HG02970 (cell line): ENCODE results near the gene UTF1.

Experiments
- ATAC-seq: cut with Tn5 transposase; IDR thresholded peaks from one replicate; pipeline ENCODE4 v1.9.1; 2021; ENCODE audit warnings: mild to moderate bottlenecking, moderate library complexity, moderate number of reproducible peaks; ENCODE audit not compliant: unreplicated experiment, low FRiP score

UTF1 gene, protein sequence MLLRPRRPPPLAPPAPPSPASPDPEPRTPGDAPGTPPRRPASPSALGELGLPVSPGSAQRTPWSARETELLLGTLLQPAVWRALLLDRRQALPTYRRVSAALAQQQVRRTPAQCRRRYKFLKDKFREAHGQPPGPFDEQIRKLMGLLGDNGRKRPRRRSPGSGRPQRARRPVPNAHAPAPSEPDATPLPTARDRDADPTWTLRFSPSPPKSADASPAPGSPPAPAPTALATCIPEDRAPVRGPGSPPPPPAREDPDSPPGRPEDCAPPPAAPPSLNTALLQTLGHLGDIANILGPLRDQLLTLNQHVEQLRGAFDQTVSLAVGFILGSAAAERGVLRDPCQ

DNA sequence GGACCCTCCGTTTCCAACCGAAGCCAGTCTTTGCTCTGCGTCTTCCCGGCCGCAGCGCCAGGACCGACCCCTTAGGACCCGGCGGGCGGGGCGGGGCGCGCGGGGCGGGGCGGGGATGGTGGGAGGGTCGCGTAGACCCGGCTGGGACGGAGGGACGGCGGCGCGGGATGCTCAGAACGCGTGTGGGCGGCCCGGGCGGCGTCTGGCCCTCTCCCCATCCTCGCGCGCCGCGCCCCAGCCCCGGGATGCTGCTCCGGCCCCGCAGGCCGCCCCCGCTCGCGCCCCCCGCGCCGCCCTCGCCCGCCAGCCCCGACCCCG is at the start of gene UTF1:
TSS of gene UTF1 (plus strand) at position 174 of the 318 bp plus-strand sequence. CDS start at position 246, 72 bp downstream.
- no peak for ATAC-seq

DNA sequence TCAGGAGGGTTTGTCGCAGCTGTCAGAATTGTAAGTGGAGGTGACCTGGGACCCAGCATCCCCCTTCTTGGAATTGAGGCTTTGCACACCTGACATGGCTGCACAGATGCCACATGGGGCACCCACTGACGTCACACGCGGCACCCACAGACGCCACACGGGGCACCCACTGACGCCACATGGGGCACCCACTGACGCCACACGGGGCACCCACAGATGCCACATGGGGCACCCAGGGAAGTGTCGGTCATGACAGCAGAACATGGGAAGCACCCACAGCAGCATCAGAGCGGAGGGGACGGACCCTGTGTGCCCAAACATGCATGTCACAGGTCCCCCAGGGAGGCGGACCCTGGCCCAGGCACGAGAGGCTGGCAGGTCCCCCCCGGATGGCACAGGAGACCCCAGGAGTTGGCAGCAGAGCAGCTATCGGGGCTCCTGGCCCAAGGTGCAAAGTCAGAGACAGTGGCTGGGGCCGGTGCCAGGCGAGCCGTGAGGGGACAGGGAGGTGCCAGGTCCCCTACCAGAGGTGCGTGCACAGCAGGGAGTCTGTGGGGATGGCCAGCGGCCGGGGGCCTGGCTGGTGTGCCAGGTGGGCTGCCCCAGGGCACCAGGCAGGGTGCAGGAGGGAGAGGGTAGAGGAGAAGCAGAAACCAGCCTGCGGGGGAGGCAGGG is 48.9 kb upstream of the UTF1 start:
- no peak for ATAC-seq

DNA sequence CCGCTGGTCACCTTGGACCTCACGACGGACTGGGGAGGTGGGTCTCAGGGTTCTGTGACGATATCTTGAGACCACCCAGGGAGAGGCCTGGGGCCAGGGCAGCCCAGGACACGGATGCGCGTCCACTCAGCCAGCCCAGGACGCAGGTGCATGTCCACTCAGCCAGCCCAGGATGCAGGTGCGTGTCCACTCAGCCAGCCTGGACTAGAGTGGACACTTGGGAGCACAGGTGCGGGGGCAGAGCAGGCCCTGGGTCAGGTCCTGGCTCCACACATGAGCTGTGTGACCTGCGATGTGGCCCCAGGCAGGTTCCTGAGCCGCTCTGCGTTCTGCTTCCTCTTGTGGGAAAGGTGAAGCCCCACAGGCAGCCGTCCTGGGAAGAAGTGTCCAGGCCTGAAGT is 47.8 kb upstream of the UTF1 start:
- no peak for ATAC-seq

DNA sequence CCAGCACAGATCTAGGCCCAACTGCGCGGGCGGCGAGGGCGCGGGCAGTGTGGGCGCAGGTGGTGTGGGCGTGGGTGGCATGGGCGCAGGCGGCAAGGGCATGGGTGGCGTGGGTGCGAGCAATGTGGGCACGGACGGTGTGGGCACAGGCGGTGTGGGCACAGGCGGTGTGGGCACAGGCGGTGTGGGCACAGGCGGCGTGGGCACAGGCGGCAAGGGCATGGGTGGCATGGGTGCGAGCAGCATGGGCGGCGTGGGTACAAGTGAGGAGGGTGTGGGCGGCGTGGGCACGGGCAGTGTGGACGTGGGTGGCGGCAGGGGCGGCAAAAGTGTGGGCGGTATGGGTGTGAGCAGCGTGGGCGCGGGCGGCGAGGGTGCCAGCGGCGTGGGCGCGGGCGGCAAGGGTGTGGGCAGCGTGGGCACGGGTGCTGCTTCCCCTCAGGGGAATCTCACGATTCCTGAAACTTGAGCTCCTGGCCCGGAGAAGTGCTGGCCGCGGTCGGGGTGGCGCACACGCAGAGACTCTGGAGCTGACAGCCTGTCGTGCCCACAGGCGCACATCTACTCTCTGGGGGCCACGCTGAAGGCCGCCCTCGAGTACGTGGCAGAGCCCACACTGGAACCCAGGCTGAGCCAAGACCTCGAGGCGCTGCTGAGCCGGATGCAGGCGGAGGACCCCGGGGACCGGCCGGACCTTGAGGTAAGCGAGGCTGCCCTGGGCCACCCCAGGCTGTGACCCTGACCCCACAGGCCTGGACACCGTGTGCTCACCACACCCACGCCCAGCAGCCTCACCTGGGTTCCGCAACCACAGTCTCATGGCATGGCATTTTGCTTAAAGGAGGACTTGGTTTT is 47.0 kb upstream of the UTF1 start:
- ATAC-seq: no peak

DNA sequence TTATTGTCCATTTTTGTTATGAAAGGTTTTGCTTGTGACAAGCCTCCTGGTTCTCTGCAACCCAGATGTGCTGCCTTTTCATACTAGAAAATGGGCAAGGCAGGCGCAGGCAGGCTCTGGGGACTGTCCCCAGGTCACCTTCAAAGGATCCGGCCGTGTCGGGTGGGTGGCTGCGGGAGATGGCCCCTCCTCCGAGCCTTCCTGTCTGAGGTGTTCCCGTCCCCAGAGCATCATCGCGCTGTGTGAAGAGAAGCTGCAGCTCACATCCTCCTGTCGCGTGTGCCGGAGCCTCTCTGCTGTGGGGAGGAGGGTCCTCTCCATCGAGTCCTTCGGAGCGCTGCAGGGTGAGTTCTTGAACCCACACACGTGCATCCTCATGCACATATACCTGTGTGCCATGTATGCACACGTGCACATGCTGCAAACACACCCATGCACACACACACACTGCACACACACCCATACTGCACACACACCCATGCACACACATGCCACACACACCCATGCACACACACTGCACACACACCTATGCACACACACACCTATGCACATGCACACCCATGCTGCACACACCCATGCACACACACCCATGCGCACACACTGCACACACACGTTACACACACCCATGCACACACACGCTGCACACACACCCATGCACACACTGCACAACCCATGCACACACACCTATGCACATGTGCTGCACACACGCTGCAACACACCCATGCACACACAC is 46.2 kb upstream of the UTF1 start:
- no peak for ATAC-seq

DNA sequence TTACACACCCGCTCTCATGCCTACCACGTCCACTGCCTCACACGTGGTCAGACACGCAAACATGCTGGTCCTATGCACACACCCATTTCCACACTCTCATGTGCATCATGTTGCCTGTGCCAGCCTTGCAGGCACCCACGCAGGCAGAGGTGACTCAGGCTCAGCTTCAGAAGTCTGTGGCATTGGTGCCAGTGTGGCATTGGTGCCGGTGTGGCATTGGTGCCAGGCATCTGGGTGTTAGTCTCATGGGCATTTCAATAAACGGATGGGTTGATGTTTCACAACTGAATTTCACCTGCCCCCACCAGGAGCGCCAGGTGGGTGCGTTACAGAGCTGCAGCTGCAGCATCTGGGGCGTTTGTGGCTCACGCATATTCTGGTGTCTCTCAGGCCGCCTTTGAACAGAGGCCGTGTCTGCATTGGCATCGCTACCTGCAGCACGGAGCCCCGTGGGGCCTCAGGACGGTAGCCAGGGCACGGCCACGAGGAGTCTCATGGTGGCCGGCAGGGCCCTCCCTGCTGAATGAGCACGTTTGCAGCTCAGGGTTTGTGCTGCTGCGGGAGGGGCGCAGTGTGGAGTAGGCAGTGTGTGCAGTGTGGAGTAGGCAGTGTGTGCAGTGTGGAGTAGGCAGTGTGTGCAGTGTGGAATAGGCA is 45.3 kb upstream of the UTF1 start:
- no peak for ATAC-seq

DNA sequence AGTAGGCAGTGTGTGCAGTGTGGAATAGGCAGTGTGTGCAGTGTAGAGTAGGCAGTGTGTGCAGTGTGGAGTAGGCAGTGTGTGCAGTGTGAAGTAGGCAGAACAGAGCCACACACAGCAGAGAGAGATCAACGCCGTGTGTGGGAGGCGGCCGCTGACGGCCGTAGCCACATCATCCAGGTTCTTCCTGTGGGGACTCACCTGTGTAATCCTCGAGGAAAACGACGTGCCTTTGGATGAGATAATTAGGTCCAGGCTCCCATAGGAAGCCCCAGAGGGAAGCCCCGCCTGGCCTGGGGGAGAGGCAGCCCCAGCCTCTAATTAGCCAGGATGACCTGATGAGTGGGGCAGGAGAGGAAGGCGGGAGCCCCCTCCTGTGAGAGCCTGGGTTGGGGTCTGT is 44.6 kb upstream of the UTF1 start:
- no peak for ATAC-seq

DNA sequence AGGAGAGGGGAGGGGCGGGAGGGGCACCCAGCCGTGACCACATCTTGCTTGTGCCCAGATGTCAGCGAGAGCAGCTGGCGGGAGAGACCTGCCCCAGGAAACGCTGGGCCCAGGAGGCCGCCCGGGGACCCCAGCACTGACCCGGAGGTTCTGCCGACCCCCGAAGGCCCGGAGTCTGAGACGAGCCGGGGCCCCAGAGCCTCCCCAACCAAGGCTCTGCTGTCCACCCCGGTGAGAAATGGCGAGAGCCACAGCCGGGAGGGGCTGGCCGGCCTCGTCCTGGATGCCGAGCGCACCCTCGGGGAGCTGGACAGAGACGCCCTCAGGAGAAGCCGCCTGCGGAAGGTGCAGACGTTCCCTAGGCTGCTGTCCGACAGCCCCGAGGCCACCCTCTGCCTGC is 44.1 kb upstream of the UTF1 start:
- no peak for ATAC-seq

DNA sequence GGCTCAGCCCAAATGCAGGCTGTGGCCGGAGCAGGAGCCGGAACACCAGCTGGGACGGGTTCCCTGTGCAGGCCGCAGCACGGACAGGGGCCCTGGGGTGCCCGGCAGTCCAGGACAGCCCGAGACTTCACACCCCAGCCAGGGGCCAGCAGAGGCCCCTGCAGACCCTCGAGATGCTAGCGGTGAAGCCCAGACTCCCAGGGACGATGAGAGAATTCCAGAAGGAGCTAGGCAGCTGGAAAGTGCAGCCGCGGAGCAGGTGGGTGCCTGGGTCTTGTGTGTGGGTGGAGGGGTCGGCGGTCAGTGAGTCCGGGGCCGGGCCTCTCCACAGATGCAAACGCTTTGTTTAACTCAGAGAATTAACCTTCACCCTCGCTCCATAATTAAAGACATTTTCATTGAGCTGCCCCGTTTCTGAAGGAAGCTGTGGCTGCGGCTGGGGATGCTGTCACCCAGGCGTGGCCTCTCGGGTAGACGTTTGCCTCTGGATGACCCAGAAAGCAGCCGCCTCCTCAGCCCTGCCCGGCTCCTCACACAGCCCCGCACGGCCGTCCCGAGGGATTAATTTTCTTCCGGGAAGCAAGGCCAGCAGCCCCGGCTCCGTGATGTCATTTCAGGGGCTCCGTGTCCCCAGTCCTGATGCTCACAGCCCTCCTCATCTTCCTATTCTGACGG is 43.5 kb upstream of the UTF1 start:
- no peak for ATAC-seq

DNA sequence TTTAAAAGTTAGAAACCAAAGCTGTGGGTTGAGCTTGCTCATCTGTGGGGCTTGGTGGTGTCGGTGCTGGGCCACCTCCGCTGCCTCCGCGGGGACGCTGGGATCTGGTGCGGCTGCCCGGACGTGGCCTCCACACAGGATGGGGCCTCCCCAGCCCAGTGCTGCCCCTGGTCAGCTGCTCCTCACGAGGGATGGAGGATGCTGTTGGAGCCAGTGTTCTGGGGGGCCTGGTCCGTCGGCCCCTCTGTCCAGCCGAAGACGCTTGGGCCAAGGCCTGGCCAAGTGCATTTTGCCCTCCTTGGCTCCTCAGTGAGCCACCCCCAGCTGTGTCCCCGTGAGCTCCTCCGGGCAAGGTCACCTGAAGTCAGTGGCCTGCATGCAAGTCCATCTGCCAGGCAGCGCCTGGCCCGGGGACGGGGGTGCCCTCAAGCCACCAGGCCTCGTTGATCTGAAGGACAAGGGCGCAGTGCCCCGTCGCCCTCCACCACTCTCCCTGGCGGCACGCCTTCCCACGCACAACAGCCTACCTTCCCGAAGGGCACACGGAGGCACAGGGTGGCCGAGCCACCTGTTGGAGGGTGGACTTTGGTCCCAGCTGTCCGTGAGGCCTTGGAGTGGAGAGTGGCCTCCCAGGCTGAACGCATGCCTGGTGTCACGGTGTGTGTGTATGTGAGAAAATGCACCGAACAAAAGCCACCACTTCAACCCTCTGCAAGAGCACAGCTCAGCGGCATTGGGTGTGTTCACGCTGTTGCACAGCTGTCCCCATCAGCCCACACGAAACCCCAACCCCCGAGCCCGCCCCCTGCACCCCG is 42.7 kb upstream of the UTF1 start:
- no peak for ATAC-seq

DNA sequence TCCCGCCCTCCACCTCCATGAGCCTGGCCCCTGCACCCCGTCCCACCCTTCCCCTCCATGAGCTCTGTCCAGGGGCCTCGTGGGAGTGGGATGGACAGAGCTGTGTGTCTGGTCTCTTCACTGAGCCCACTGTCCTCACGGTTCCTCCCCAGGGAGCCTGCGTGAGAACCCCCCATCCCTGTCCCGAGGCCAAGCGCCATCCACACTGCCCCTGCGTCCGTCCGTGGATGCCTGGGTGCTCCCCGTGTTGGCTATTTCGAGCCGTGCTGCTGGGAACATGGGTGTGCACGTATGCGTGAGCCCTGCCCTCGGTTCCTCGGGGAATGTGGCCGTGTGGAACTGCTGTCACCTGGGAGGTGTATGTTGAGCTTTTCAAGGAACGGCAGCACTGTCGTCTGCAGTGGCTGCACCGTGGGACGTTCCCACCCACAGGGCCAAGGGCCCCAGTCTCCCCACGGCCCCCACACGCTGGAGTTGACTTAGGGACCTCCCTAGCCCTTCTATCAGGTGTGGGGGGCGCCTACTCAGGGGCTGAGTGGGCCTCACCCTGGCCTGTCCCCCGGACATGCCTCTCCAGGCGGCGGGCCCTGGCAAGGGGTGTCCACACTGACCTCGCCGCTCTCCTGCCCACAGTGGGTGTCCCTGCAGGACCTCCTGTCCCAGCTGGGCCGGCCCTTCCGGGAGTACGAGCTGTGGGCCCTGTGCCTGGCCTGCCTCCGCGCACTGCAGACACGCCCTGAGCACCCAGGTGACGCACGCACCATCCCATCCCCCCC is 41.9 kb upstream of the UTF1 start:
- ATAC-seq: no peak

DNA sequence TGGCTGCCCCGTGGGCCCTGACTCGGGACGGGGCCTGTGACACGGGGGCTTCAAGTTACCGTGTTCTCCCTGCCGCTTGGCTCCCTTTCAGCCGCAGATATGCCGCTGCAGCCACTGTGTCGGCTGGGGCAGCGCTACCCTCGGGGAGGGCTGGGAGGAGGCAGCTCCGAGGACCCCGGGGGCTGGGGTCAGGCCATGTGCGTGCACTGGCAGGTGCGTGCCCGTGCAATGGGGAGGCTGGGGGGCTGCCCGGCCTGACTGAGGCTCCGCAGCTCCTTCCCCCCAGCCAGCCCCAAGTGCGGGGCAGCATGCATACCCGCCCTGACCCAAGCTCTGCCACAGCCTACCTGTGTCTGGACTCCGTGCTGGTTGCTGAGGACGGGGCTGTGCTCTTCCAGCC is 40.8 kb upstream of the UTF1 start:
- no peak for ATAC-seq

DNA sequence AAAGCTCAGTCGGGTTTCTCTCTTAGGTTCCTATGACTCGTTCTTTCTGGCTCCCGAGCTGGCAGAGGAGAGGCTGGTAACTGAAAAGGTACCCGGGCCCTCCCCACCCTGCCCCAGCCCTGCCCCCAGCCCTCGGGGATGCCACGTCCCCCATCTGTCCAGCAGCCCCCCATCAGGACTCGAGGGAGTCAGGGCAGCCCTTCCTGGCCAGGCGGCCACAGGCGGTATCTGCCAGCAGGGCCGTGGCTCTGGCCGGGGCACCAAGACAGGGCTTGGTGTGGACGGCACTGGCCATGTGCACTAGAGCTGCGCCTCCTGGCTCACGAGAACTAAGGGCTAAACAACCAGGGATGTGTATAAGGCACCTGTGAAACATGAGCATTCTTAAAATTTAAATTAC is 40.3 kb upstream of the UTF1 start:
- no peak for ATAC-seq

DNA sequence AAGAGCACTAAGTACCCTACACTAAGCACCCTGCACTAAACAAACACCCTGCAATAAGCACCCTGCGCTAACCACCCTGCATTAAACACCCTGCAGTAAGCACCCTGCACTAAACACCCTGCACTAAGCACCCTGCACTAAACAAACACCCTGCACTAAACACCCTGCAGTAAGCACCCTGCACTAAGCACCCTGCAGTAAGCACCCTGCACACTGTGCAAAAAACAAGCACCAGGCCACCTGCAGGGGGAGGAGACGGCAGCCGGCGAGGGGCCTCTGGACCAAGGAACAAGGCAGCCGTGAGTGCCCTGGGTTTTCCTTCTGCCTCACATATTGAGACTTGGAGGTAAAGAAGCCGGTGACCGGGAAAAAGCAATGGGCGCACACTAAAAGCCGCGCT is 39.8 kb upstream of the UTF1 start:
- no peak for ATAC-seq

DNA sequence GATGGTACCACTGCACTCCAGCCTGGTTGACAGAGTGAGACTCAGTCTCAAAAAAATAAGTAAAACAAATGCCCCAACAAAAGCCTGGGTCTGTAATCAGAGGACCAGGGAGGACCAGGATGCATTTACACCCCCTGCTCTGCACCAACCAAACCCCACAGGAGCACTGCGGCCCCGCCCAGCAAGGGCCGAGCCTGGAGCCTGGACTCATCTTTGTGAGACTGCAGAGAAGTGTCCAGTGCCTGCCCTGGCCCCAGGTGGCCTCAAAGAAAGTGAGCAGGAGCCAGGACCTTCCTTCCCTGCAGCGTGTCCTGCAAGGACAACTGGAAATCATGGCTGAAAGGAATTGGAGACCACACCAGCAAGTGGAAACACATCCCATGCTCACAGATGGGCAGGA is 38.4 kb upstream of the UTF1 start:
- no peak for ATAC-seq

DNA sequence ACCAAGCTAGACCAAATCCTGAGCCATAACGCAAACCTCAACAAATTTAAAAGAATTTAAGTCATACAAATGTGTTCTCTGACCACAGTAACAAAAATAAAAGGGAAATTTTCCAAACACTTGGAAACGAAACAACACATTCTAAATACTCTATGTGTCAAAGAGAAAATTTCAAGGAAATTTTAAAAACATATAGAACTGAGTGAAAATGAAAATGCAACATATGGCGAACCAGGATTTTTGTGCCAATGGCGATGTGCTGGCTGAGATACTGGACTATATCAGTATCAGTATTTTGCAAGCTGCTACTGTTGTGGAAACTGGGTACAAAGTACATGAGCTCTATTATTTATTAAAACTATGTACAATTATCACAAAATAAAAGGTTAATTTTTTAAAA is 35.9 kb upstream of the UTF1 start:
- ATAC-seq: no peak

DNA sequence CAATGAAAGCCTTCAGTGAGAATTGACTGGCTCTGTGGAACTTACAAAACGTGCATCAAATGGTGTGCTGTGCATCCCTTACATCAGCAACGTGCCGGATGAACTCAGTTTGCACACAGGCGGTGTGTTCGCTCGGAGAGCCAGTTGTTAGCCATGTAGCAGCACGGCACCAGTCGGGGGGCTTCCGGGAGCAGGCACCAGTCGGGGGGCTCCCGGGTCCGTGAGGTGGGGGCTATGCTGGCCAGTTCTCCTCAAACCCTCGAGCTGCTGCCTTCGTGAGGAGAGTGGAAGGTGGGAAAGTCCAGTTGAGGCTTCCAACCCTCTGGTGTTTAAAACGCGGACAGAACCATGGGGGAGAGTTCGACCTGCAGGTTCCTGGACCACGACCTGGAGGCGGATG is 34.9 kb upstream of the UTF1 start:
- ATAC-seq: no peak

DNA sequence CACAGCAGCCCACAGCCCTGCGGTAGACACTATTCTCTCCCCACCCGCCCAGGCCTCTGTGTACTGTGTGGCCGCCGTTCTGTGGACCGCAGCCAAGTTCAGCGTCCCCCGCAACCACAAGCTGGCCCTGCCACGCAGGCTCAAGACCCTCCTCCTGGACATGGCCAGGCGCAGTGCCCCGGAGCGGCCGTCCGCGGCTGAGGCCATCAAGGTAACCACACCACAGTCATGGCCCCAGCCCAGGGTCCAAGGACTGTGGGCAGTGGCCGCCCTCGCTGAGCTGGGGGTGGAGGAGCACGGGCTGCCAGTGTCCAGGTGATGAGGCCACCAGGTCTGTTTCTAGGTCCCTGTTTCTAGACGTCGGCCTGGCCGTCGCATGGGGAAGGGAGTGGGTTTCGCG is 34.4 kb upstream of the UTF1 start:
- ATAC-seq: no peak
